GM19035 (cell line): ENCODE data around the gene AZU1.
"Not testable (repeated sequence)": the region's sequence is repeated elsewhere in the genome, so short reads cannot be mapped to it uniquely, and the experiment has no call there.

Source experiments
- ATAC-seq: cut with Tn5 transposase; IDR thresholded peaks from one replicate; pipeline ENCODE4 v1.9.1; 2021; ENCODE audit not compliant: unreplicated experiment

Gene AZU1

DNA sequence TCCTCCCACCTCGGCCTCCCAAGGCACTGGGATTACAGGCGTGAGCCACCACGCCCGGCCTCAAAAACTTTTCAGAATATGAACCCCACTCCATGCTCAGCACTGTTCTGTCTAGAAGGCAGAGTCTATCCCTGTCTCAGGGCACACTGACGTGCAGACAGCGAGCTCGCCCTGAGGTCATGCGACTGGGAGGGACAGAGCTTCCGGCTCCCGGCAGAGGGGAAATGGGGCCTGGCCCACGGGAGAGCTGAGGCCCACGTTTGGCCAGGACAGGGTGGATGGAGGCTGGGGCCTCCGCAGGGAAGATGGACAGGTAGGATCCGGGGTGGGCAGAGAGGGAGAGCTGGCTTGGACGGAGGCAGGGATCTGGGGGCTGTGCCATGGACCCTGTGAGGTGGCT, 2.8 kb upstream of the AZU1 start:
- ATAC-seq = no peak

GRCh38 chr19:825897-826644, 1.6 kb upstream of the AZU1 start:
- ATAC-seq = no peak

GRCh38 chr19:827314-827709, 325 bp upstream of the AZU1 start:
- ATAC-seq = no peak

DNA sequence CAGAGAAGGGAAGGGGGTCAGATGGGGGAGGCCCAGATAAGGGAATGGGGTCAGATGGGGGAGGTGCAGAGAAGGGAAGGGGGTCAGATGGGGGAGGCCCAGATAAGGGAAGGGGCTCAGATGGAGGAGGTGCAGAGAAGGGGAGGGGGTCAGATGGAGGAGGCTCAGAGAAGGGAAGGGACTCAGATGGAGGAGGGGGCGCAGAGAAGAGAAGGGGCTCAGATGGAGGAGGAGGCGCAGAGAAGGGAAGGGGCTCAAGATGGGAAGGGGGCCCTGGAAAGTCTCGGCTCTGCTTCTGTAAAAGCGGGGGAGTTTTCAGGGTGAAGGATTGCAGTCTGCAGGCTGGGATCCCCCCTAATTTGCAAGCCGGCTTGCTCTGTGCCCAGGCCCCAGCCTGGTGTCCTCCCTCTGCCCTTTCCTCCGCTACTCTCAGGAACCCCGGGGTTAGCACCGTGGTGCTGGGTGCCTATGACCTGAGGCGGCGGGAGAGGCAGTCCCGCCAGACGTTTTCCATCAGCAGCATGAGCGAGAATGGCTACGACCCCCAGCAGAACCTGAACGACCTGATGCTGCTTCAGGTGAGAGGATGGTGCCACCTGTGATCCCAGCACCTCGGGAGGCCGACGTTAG, 1.6 kb downstream of the AZU1 start:
- ATAC-seq = no peak

- no peak for ATAC-seq
These were observed 4.1 kb downstream of the AZU1 start for GRCh38 chr19:831407-832369.

DNA sequence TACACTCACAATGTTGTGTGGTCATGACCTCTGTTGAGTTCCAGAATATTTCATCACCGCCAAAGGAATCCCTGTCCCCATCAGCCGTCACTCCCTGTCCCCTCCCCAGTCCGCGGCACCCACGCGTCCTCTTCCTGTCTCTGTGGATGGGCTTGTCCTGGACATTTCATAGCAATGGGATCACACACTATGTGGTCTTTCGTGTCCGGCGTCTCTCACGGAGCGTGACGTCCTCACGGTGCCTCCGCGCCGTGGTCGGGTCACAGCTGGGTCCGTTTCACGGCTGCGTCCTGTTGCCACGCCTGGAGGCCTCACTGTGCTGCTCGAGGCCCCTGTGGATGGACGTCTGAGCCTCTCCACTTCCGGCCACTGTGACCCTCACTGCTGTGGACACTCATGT, 6.6 kb downstream of the AZU1 start:
- ATAC-seq = no peak

DNA sequence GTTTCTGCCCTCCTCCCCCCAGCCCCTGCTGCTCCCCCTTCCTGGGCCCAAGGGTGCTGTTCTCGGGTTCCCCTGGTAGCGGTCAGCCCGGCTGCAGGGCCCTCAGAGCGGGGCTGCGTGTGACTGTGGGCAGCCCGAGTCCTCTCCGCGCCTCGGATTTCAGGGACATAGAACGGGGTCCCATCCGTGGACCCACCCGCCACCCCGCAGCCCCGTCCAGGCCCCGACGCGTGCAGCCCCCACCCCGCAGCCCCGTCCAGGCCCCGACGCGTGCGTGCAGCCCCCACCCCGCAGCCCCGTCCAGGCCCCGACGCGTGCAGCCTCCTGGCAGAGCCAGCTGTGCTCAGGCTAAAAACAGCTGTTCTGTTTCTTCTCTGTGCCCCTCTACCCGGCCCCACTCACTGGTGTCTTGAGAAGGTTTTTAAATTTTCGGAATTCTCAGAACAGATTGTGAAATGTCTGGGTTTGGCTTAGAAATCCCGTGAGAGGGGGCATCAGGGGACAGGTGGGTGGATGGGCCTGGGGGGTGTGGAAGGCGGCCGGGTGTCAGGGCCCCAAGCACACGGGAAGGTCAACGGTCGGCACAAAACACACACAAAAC, 7.7 kb downstream of the AZU1 start:
- no peak for ATAC-seq

DNA sequence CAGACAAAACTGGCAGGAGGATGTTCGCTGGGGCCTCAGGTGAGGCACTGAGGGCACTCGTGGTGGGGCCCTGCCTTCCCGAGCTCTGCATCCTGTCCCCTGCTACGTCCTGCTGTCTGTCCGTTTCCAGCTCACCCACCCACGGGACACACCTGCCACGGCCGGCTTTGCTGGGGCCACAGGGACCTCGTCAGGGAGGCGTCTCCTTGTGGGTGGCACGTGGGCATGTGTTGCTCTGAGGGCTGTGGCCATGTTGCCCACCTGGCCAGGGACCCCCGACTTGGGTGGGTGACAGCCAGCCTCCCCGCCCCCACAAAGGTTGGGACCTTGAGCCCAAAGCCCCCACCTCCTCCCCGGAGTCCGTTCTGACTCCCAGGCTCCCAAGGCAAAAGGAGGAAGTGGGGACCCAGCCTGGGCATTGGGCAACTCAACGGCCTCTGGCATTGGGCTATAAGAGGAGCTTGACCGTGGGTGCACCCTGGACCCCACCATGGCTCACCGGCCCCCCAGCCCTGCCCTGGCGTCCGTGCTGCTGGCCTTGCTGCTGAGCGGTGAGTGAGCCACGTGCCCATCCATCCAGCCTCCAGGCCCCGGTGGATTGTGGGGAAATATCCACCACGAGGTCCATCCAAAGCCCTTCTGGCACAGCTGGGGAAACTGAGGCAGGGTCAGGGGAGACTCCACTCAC, 13.0 kb downstream of the AZU1 start, which contains the start of gene PRTN3:
PRTN3 (plus strand) TSS at position 481 of the 688 bp plus-strand sequence; CDS start at position 491, 10 bp downstream.
- no peak for ATAC-seq

GRCh38 chr19:842802-843179, 15.2 kb downstream of the AZU1 start:
- not testable (repeated sequence) for ATAC-seq

DNA sequence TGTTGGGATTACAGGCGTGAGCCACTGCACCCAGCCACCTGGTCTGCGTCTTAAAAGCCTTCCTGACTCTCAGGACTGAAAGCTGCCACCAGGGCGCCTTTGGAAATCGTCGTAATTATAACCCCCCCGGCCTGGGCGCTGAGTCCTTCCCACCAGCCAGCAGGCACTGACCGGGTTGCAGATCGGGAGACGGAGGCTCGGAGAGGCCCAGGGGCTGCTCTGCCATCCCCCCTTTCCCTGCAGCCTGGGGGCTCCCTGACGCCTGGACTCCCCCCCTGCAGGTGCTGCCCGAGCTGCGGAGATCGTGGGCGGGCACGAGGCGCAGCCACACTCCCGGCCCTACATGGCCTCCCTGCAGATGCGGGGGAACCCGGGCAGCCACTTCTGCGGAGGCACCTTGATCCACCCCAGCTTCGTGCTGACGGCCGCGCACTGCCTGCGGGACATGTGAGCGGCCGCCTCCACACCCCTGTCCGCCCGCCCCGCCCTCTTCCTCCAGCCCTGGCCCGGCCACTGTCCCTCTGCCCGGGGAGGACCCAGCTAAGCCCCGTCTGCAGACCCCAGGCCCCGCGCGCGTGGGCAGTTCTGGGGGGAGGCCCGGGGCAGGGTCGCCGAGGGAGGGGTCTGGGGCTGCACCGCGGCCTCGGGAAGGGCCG, 15.7 kb downstream of the AZU1 start:
- ATAC-seq = no peak

DNA sequence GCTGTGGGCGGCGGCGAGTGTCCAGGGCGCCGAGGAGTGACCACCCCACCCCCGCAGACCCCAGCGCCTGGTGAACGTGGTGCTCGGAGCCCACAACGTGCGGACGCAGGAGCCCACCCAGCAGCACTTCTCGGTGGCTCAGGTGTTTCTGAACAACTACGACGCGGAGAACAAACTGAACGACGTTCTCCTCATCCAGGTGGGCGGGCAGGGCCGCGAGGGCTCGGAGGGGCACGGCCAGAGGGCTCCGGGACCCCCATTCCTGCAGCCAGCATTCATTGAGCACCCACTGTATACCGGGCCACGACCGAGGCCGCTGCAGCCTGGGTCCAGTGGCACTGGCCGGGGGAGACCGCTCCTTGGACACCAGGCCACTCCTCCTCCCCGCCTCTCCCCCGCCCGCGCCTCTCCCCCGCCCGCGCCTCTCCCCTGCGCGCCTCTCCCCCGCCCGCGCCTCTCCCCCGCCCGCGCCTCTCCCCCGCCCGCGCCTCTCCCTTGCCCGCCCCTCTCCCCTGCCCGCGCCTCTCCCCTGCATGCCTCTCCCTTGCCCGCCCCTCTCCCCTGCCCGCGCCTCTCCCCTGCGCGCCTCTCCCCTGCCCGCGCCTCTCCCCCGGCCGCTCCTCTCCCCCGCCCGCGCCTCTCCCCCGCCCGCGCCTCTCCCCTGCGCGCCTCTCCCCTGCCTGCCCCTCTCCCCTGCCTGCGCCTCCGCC, 16.4 kb downstream of the AZU1 start:
- ATAC-seq = no peak

DNA sequence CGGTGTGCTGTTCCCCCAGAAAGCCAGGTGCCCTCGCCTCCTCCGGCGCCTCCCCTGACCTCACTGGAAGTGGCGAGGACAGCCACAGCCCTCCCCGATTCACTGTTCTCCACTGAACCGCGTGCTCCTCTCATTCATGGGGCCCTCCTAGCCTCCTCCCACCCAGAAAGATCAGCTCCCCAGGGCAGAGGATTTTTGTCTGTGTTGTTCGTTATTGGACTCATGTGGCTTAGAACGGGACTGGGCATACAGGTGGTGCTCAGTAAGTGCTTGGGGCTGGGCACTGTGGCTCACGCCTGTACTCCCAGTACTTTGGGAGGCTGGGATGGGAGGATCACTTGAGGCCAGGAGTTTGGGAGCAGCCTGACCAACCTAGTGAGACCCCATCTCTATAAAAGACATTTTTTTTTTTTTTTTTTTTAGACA, 16.9 kb downstream of the AZU1 start:
- no peak for ATAC-seq

- ATAC-seq = no peak
These were observed 18.3 kb downstream of the AZU1 start for GRCh38 chr19:845707-846521.

DNA sequence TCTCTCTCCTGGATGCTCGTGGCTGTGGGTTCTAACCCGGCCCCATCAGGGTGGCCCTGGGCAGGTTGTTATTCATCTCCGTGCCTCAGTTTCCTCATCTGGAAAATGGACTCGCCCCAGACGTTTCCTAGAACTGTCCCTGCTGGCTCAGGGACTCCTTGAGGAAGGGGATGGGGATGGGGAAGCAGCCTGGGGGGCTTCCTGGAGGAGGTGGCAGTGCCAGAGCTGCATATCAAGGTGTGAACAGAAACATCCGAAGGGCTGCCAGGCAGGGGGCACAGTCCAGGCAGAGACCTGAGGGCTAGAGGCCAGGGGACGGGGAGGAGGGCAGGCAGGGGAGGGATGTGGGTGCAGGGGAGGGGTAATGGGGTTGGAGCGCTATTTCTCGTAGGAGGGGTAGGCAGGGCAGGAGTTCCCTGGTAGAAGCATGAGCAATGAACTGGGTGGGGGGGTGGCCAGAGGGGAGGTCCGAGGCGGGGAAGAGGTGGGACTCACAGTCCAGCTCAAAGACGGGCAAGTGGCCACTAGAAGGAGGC, 20.8 kb downstream of the AZU1 start:
- no peak for ATAC-seq

DNA sequence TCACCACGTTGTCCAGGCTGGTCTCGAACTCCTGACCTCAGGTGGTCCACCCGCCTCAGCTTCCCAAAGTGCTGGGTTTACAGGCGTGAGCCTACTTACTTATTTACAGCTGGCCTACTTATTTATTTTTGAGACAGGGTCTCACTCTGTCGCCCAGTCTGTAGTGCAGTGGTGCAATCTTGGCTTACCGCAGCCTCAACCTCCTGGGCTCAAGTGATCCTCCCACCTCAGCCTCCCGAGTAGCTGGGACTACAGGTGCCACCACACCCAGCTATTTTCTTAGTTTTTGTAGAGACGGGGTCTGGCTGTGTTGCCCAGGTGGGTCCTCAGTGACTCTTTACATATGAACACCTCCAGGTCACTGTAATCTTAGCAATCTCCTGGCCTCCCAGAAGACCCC, 21.6 kb downstream of the AZU1 start:
- ATAC-seq = not testable (repeated sequence)

- no peak for ATAC-seq
These were observed 22.8 kb downstream of the AZU1 start for GRCh38 chr19:850221-850978.

DNA sequence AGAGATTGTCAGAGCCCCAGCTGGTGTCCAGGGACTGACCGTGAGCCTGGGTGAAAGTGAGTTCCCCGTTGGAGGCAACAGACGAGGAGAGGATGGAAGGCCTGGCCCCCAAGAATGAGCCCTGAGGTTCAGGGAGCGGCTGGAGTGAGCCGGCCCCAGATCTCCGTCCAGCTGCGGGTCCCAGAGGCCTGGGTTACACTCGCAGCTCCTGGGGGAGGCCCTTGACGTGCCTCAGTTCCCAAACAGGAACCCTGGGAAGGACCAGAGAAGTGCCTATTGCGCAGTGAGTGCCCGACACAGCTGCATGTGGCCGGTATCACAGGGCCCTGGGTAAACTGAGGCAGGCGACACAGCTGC, 23.3 kb downstream of the AZU1 start:
- no peak for ATAC-seq
